Sigmoid colon (tissue), 7 donors: ENCODE results near the gene CHCHD1. TPM values are rescaled to one million over a fixed set of nuclear protein-coding genes. Genes with fewer than 3 reads are reported as not detected.

Source experiments
- DNase-seq: peaks from one replicate; pipeline ENCODE4 v3.0.0-alpha.2; 2019
- H3K27ac ChIP-seq, 4 donors: fragments of 200-600 bp; sonication (generic); one replicate each; pipeline ENCODE4 v1.5.1; 2016 to 2019; ENCODE audit warnings: mild to moderate bottlenecking in 1 of 4
- H3K27me3 ChIP-seq, 3 donors: fragments of 200-600 bp; sonication (generic); one replicate each; pipeline ENCODE4 v1.5.1; 2019; ENCODE audit warnings: mild to moderate bottlenecking in 1 of 3
- H3K36me3 ChIP-seq, 4 donors: fragments of 200-600 bp; sonication (generic); one replicate each; pipeline ENCODE4 v1.5.1; 2016 to 2019
- H3K4me1 ChIP-seq, 4 donors: fragments of 200-600 bp; sonication (generic); one replicate each; pipeline ENCODE4 v1.5.1; 2017 to 2019
- H3K4me3 ChIP-seq, 4 donors: fragments of 200-600 bp; sonication (generic); one replicate each; pipeline ENCODE4 v1.5.1; 2017 to 2019; ENCODE audit warnings: mild to moderate bottlenecking in 2 of 4, moderate library complexity in 1 of 4
- H3K9me3 ChIP-seq, 4 donors: fragments of 200-600 bp in 3 of 4; sonication (generic) in 3 of 4; one replicate each; pipeline versions ENCODE4 v1.5.1 to v1.6.1; 2013 to 2019
- EP300 ChIP-seq, 4 donors: sonication (generic); formaldehyde crosslinking; IDR thresholded peaks; one replicate each; pipeline ENCODE4 v1.6.1; 2017; ENCODE audit warnings: antibody characterized with exemption in 4 of 4
- POLR2A ChIP-seq, 2 donors: fragments of 450-650 bp; IDR thresholded peaks; one replicate each; pipeline ENCODE4 v1.6.1; 2016; ENCODE audit warnings: antibody characterized with exemption in 2 of 2, mild to moderate bottlenecking in 2 of 2, moderate library complexity in 2 of 2
- POLR2AphosphoS5 ChIP-seq, 4 donors: sonication (generic); formaldehyde crosslinking; IDR thresholded peaks; one replicate each; pipeline ENCODE4 v1.6.1; 2017; ENCODE audit warnings: antibody characterized with exemption in 4 of 4
- WGBS, 2 donors: extraction: QIAGEN DNeasy Blood & Tissue Kit; methylation state at CpG; one replicate each; pipeline ENCODE4 v1.1.7; 2013; 5-methylcytosine and 5-hydroxymethylcytosine counted together
- intact Hi-C: fragments of 100-400 bp; cut with DNase I; formaldehyde crosslinking; loops from one replicate; pipeline ENCODE4 v1.15.1; 2023
- polyA plus RNA-seq, 3 donors: library from polyadenylated mRNA; stranded (reverse); fragments of 200-250 nt; gene quantifications; one replicate each; pipeline ENCODE4 v1.2.3, GENCODE V29; 2013
- total RNA-seq, 4 donors: library from RNA; depleted of rRNA; stranded (reverse); fragments of >200 nt; gene quantifications; one replicate each; pipeline ENCODE4 v1.1.0, GENCODE V29; 2016
- TF ChIP-seq, protein P1 (sequence below), 4 experiments: fragments of 450-650 bp in 3 of 4; fragments of 200-600 bp in 1 of 4; IDR thresholded peaks; one replicate each; pipeline ENCODE4 v1.5.1; 2016 to 2019; ENCODE audit warnings: antibody characterized with exemption in 4 of 4, mild to moderate bottlenecking in 3 of 4, moderate library complexity in 2 of 4
- donor health status: healthy with polysubstance abuse.
- donor health status: Bipolar disorder and iron deficiency.
- donor health status: healthy.

CHCHD1 gene
- total and polyA plus RNA-seq, 7 donors, result 28.1 to 134 (median 36.6) TPM

DNA sequence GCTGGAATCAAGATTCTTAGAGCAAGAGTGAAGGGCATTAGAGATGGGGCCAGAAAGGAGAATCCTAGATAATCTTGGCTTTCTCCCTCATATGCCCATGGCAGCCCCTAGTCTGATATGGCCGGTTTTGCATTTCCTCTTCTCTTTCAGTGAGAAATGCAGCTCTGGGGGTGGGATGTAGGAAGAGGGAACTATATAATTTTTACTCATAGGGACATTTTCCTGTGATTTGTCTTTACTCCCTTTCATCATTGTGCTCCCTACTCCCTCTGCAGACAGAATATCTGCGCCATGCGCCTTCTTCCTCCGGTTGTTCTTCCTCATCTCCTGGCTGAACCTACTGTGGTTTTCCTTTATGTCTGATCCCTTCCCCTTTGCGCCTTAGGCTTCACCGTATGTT, 16.8 kb upstream of the CHCHD1 start:
- whole genome bisulfite sequencing, 2 donors, result 93 to 94% methylated on average over 6 of the region's 6 CpGs
- H3K9me3 ChIP-seq, result no peaks in the 10 kb centered on the region
- H3K4me3 ChIP-seq, result no peak overlapping the region
- intact Hi-C loops, result no loop called here
- no peak overlapping the region for H3K27ac ChIP-seq
- no peaks in the 10 kb centered on the region for H3K27me3 ChIP-seq
- peaks cover 65 to 100% (median 94%) of the 10 kb centered on the region in 4 donors for H3K36me3 ChIP-seq
- no peaks in the 10 kb centered on the region for H3K4me1 ChIP-seq
- TF ChIP-seq POLR2A (IDR thresholded peaks at IDR 0.05) (no peak), EP300 (IDR thresholded peaks at IDR 0.05) (no peak), POLR2AphosphoS5 (IDR thresholded peaks at IDR 0.05) (no peak)
- TF ChIP-seq, protein P1, sequence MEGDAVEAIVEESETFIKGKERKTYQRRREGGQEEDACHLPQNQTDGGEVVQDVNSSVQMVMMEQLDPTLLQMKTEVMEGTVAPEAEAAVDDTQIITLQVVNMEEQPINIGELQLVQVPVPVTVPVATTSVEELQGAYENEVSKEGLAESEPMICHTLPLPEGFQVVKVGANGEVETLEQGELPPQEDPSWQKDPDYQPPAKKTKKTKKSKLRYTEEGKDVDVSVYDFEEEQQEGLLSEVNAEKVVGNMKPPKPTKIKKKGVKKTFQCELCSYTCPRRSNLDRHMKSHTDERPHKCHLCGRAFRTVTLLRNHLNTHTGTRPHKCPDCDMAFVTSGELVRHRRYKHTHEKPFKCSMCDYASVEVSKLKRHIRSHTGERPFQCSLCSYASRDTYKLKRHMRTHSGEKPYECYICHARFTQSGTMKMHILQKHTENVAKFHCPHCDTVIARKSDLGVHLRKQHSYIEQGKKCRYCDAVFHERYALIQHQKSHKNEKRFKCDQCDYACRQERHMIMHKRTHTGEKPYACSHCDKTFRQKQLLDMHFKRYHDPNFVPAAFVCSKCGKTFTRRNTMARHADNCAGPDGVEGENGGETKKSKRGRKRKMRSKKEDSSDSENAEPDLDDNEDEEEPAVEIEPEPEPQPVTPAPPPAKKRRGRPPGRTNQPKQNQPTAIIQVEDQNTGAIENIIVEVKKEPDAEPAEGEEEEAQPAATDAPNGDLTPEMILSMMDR (IDR thresholded peaks at IDR 0.05), result no peak
- peak; percentile 26 for DNase-seq

- TF ChIP-seq POLR2A (IDR thresholded peaks at IDR 0.05) (no peak), POLR2AphosphoS5 (IDR thresholded peaks at IDR 0.05) (no peak), EP300 (IDR thresholded peaks at IDR 0.05) (no peak)
- TF ChIP-seq, protein P1 (IDR thresholded peaks at IDR 0.05), result no peak
- intact Hi-C loops, result no loop called here
- Histone ChIP-seq H3K4me1 (peaks cover 0 to 18% (median 12%) of the 10 kb centered on the region in 4 donors), H3K4me3 (no peak overlapping the region), H3K27me3 (no peaks in the 10 kb centered on the region), H3K27ac (no peak overlapping the region), H3K9me3 (no peaks in the 10 kb centered on the region), H3K36me3 (peaks cover 60 to 76% (median 67%) of the 10 kb centered on the region in 4 donors)
- 61 to 63% methylated on average over 11 of the region's 11 CpGs for WGBS, 2 donors
- peak; percentile 50 for DNase-seq
Observed at GRCh38 chr10:73768881-73769280, 13.0 kb upstream of the CHCHD1 start.

- peak; percentile 26 for DNase-seq
- whole genome bisulfite sequencing, 2 donors, result 86 to 93% methylated on average over 5 of the region's 5 CpGs
- Histone ChIP-seq H3K27ac (no peak overlapping the region), H3K9me3 (no peaks in the 10 kb centered on the region), H3K27me3 (no peaks in the 10 kb centered on the region), H3K4me1 (peaks cover 0 to 23% (median 17%) of the 10 kb centered on the region in 4 donors), H3K36me3 (peaks cover 60 to 70% (median 62%) of the 10 kb centered on the region in 4 donors), H3K4me3 (no peak overlapping the region)
- intact Hi-C loops, result no loop called here
- TF ChIP-seq, protein P1 (IDR thresholded peaks at IDR 0.05), result no peak
- TF ChIP-seq EP300 (IDR thresholded peaks at IDR 0.05) (no peak), POLR2A (IDR thresholded peaks at IDR 0.05) (no peak), POLR2AphosphoS5 (IDR thresholded peaks at IDR 0.05) (no peak)
Observed at GRCh38 chr10:73769396-73769795, 12.5 kb upstream of the CHCHD1 start.

GRCh38 chr10:73771722-73772280, 10.0 kb upstream of the CHCHD1 start:
- Histone ChIP-seq H3K36me3 (peaks cover 38 to 64% (median 42%) of the 10 kb centered on the region in 4 donors), H3K27me3 (no peaks in the 10 kb centered on the region), H3K4me3 (peak overlapping the region; percentile 84 to 92 (median 88)), H3K9me3 (no peaks in the 10 kb centered on the region), H3K4me1 (peaks cover 0 to 35% (median 28%) of the 10 kb centered on the region in 4 donors), H3K27ac (peak overlapping the region; percentile 97 to 98 (median 98))
- 21 to 24% methylated on average over 17 of the region's 17 CpGs for WGBS, 2 donors
- DNase-seq, result peak; percentile 95
- TF ChIP-seq POLR2A (IDR thresholded peaks at IDR 0.05), result no peak
- TF ChIP-seq EP300 (IDR thresholded peaks at IDR 0.05), result no peak
- TF ChIP-seq, protein P1 (IDR thresholded peaks at IDR 0.05), result no peak
- TF ChIP-seq POLR2AphosphoS5 (IDR thresholded peaks at IDR 0.05), result no peak
- intact Hi-C loops, result loop anchor here (2.0 kb wide), 1 partner anchor 27 kb away; the partner anchor contains the start of gene SEC24C
